ENCODE measurements around the gene WFDC9. TPM values are rescaled to one million over a fixed set of nuclear protein-coding genes. Genes with fewer than 3 reads are reported as not detected.
"Not testable (repeated sequence)": the region's sequence is repeated elsewhere in the genome, so short reads cannot be mapped to it uniquely, and the experiment has no call there.

Gene WFDC9
- total RNA-seq, 1 experiment from 2014 or later, result not detected

DNA sequence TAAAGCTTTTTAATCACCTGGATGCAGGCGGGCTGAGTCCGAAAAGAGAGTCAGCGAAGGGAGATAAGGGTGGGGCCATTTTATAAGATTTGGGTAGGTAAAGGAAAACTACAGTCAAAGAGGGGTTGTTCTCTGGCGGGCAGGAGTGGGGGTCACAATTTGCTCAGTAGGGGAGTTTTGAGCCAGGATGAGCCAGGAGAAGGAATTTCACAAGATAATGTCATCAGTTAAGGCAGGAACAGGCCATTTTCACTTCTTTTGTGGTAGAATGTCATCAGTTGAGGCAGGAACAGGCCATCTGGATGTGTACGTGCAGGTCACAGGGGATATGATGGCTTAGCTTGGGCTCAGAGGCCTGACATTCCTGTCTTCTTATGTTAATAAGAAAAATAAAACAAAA lies 46.8 kb downstream of the WFDC9 start:
- not testable (repeated sequence) for H3K9ac ChIP-seq (ENCODE audit: extremely low read depth, insufficient read length, low read length); H2BK15ac ChIP-seq (ENCODE audit: low read depth, low read length); H3K9me3 Mint-ChIP-seq; H2AK5ac ChIP-seq (ENCODE audit: insufficient read length, low read length); H3K27me3 ChIP-seq (ENCODE audit: insufficient read depth, low read length); H3K4me2 ChIP-seq (ENCODE audit: insufficient read depth, insufficient read length, low read length); H3K23me2 ChIP-seq (ENCODE audit: insufficient read length, low read depth, low read length, poor library complexity, severe bottlenecking); H2BK120ac ChIP-seq (ENCODE audit: low read depth, low read length, poor library complexity, severe bottlenecking); H3K27me3 Mint-ChIP-seq (ENCODE audit: low read depth); H4K20me1 ChIP-seq (ENCODE audit: control insufficient read depth, insufficient read depth, insufficient read length); H3K4me1 ChIP-seq (ENCODE audit: insufficient read depth, low read length); DNase-seq; H4K91ac ChIP-seq (ENCODE audit: insufficient read length, low read depth, low read length); H3K56ac ChIP-seq (ENCODE audit: insufficient read length, low read depth, low read length); H4K5ac ChIP-seq (ENCODE audit: insufficient read length, low read depth, low read length); H4K8ac ChIP-seq (replicated peaks; ENCODE audit: insufficient read length, low read depth, low read length); H2BK20ac ChIP-seq (ENCODE audit: low read depth, low read length, poor library complexity, severe bottlenecking); H3K4ac ChIP-seq (ENCODE audit: low read depth, low read length); H2BK5ac ChIP-seq (ENCODE audit: insufficient read length, low read length); H3K9me3 ChIP-seq (ENCODE audit: control insufficient read depth, low read depth, low read length); H3K27ac ChIP-seq (ENCODE audit: insufficient read length, low read depth, low read length); H3K18ac ChIP-seq (ENCODE audit: insufficient read length, low read depth, low read length); H3K79me2 ChIP-seq (ENCODE audit: insufficient read depth, low read length); H3K27ac Mint-ChIP-seq; H3K4me3 Mint-ChIP-seq; H3K23ac ChIP-seq (ENCODE audit: insufficient read length, low read depth, low read length); H2AFZ ChIP-seq (ENCODE audit: low read length); H3T11ph ChIP-seq (ENCODE audit: low read length); H3K14ac ChIP-seq (ENCODE audit: insufficient read depth, low read length); H2BK12ac ChIP-seq (ENCODE audit: insufficient read length, low read depth, low read length); H3K79me1 ChIP-seq (ENCODE audit: insufficient read depth, low read depth, low read length, poor library complexity, severe bottlenecking); H3K36me3 Mint-ChIP-seq (ENCODE audit: insufficient read depth in 1 of 3, low read depth in 3 of 3)
- WGBS (ENCODE audit: extremely low coverage, insufficient read length, low lambda C conversion rate), result no CpG with 5 or more reads among the region's 5 CpGs
- peaks cover 11 to 17% of the 10 kb centered on the region in 2 experiments for H3K4me1 Mint-ChIP-seq
